Neuronal stem cell (in vitro differentiated cells): ENCODE results near the gene CFAP161.

Source experiments
- DNase-seq: peaks from one replicate; pipeline ENCODE4 v3.0.0-alpha.2; 2013; ENCODE audit warnings: low spot score
- H2AFZ ChIP-seq: one replicate; pipeline ENCODE4 v1.6.1; 2013; ENCODE audit warnings: mild to moderate bottlenecking, low read length, inconsistent platforms
- H2AK5ac ChIP-seq: 2 replicates; pipeline ENCODE4 v1.6.1; 2013; ENCODE audit warnings: low read depth, mild to moderate bottlenecking, inconsistent platforms, low read length, moderate library complexity, mixed read lengths
- H2BK120ac ChIP-seq: 2 replicates; pipeline ENCODE4 v1.6.1; 2013; ENCODE audit warnings: low read depth, mild to moderate bottlenecking, inconsistent platforms, low read length, moderate library complexity, mixed read lengths
- H2BK12ac ChIP-seq: one replicate; pipeline ENCODE4 v1.6.1; 2013; ENCODE audit warnings: low read length, inconsistent platforms
- H2BK15ac ChIP-seq: 2 replicates; pipeline ENCODE4 v1.6.1; 2013; ENCODE audit warnings: mild to moderate bottlenecking, low read length, inconsistent platforms, mixed read lengths
- H2BK5ac ChIP-seq: one replicate; pipeline ENCODE4 v1.6.1; 2013; ENCODE audit warnings: inconsistent platforms, mild to moderate bottlenecking, low read length, moderate library complexity
- H3K14ac ChIP-seq: one replicate; pipeline ENCODE4 v1.6.1; 2013; ENCODE audit warnings: low read length, inconsistent platforms
- H3K18ac ChIP-seq: 2 replicates; pipeline ENCODE4 v1.6.1; 2013; ENCODE audit warnings: low read length, inconsistent platforms
- H3K23ac ChIP-seq: 2 replicates; pipeline ENCODE4 v1.6.1; 2013; ENCODE audit warnings: low read depth, mild to moderate bottlenecking, mixed read lengths, low read length, inconsistent platforms; ENCODE audit not compliant: poor library complexity
- H3K27ac ChIP-seq: replicated peaks from 3 replicates; pipeline ENCODE4 v1.5.1; 2013; ENCODE audit warnings: low read length, inconsistent platforms
- H3K27me3 ChIP-seq, 3 experiments: 2 replicates each; pipeline ENCODE4 v1.6.1; 2013; ENCODE audit warnings: low read length in 3 of 3, mild to moderate bottlenecking in 2 of 3, inconsistent platforms in 1 of 3, low read depth in 1 of 3, mixed read lengths in 1 of 3, moderate library complexity in 1 of 3; ENCODE audit not compliant: control insufficient read depth in 3 of 3, insufficient read depth in 3 of 3
- H3K36me3 ChIP-seq, 2 donors: replicated peaks in 1 of 2; 2 replicates each; pipeline ENCODE4 v1.6.1; 2013; ENCODE audit warnings: low read length in 2 of 2; ENCODE audit not compliant: control insufficient read depth in 2 of 2, insufficient read depth in 2 of 2
- H3K4ac ChIP-seq: 2 replicates; pipeline ENCODE4 v1.6.1; 2013; ENCODE audit warnings: inconsistent platforms, mild to moderate bottlenecking, low read length, moderate library complexity
- H3K4me1 ChIP-seq, 2 donors: 1 replicate in 1 of 2; 2 replicates in 1 of 2; pipeline ENCODE4 v1.6.1; 2013; ENCODE audit warnings: low read length in 2 of 2, low read depth in 1 of 2; ENCODE audit not compliant: control insufficient read depth in 2 of 2, insufficient read depth in 1 of 2
- H3K4me2 ChIP-seq: one replicate; pipeline ENCODE4 v1.6.1; 2013; ENCODE audit warnings: mild to moderate bottlenecking, low read length, inconsistent platforms; ENCODE audit not compliant: insufficient read depth, poor library complexity, severe bottlenecking
- H3K4me3 ChIP-seq, 2 donors: 2 replicates each; pipeline ENCODE4 v1.5.1; 2013; ENCODE audit warnings: low read length in 2 of 2, mild to moderate bottlenecking in 2 of 2, inconsistent platforms in 1 of 2, moderate library complexity in 1 of 2
- H3K79me1 ChIP-seq: one replicate; pipeline ENCODE4 v1.6.1; 2013; ENCODE audit warnings: low read depth, mild to moderate bottlenecking, inconsistent platforms, low read length, moderate library complexity
- H3K9ac ChIP-seq: one replicate; pipeline ENCODE4 v1.6.1; 2013; ENCODE audit warnings: mild to moderate bottlenecking, low read depth, low read length, inconsistent platforms; ENCODE audit not compliant: poor library complexity
- H3K9me3 ChIP-seq, 2 donors: replicated peaks in 1 of 2; 2 replicates each; pipeline versions ENCODE3 to v1.6.1; 2013; ENCODE audit warnings: low read length in 2 of 2, mild to moderate bottlenecking in 2 of 2, inconsistent platforms in 1 of 2, low read depth in 1 of 2, mixed read lengths in 1 of 2, moderate library complexity in 1 of 2; ENCODE audit not compliant: control insufficient read depth in 2 of 2, insufficient read depth in 1 of 2
- H4K8ac ChIP-seq: one replicate; pipeline ENCODE4 v1.6.1; 2013; ENCODE audit warnings: low read depth, mild to moderate bottlenecking, inconsistent platforms, low read length, moderate library complexity
- H4K91ac ChIP-seq: one replicate; pipeline ENCODE4 v1.6.1; 2013; ENCODE audit warnings: low read length, low read depth, mild to moderate bottlenecking, inconsistent platforms; ENCODE audit not compliant: poor library complexity
- WGBS, 2 donors: extraction: QIAGEN DNeasy Blood & Tissue Kit; methylation state at CpG; one replicate each; pipeline ENCODE4 v1.1.7; 2013; ENCODE audit warnings: missing lambda C conversion rate in 2 of 2, mixed read lengths in 1 of 2; ENCODE audit not compliant: insufficient read length in 2 of 2, insufficient replicate concordance in 1 of 2; ENCODE audit errors: extremely low coverage in 2 of 2; 5-methylcytosine and 5-hydroxymethylcytosine counted together

The CFAP161 gene

GRCh38 chr15:81166636-81167305 is 32.7 kb downstream of the CFAP161 start:
- H3K18ac ChIP-seq, result no peak overlapping the region
- no peaks in the 10 kb centered on the region for H3K4me1 ChIP-seq
- H2BK120ac ChIP-seq, result no peak overlapping the region
- no peaks in the 10 kb centered on the region for H3K36me3 ChIP-seq
- no peak overlapping the region for H2AK5ac ChIP-seq
- no peak overlapping the region for H3K23ac ChIP-seq
- H3K27ac ChIP-seq, result no peak overlapping the region
- H3K14ac ChIP-seq, result no peak overlapping the region
- H4K8ac ChIP-seq, result no peak overlapping the region
- H2BK5ac ChIP-seq, result no peak overlapping the region
- no peak overlapping the region for H3K4me2 ChIP-seq
- DNase-seq, result no peak
- H2AFZ ChIP-seq, result no peak overlapping the region
- peaks cover 0 to 2% (median 0%) of the 10 kb centered on the region in 3 experiments for H3K27me3 ChIP-seq
- no peak overlapping the region for H3K4ac ChIP-seq
- no peak overlapping the region for H4K91ac ChIP-seq
- no peak overlapping the region for H3K4me3 ChIP-seq
- peaks cover 0 to 3% of the 10 kb centered on the region in 2 donors for H3K9me3 ChIP-seq
- H2BK15ac ChIP-seq, result no peak overlapping the region
- no peaks in the 10 kb centered on the region for H3K79me1 ChIP-seq
- WGBS, 2 donors, result no CpG with 5 or more reads among the region's 3 CpGs
- no peak overlapping the region for H2BK12ac ChIP-seq
- H3K9ac ChIP-seq, result no peak overlapping the region

DNA sequence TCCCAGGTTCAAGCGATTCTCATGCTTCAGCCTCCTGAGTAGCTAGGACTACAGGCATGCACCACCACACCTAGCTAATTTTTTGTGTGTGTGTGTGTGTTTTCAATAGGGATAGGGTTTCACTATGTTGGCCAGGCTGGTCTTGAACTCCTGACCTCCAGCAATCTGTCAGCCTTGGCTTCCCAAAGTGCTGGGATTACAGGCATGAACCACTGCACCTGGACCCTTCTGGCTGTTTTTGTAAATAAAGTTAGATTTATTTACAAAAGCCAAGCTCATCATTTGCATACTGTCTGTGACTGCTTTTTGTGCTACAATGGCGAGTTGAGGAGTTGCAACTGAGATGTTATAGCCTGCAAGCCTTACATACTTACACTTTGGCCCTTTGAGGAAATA is 34.1 kb downstream of the CFAP161 start:
- no peak overlapping the region for H2BK120ac ChIP-seq
- no peak overlapping the region for H2AK5ac ChIP-seq
- no peak overlapping the region for H3K23ac ChIP-seq
- no peak overlapping the region for H3K9ac ChIP-seq
- H3K9me3 ChIP-seq, result peaks cover 0 to 3% of the 10 kb centered on the region in 2 donors
- peaks cover 0 to 2% (median 0%) of the 10 kb centered on the region in 3 experiments for H3K27me3 ChIP-seq
- no peak overlapping the region for H3K27ac ChIP-seq
- H3K4me2 ChIP-seq, result no peak overlapping the region
- no peak overlapping the region for H3K14ac ChIP-seq
- no peak overlapping the region for H2BK5ac ChIP-seq
- H3K79me1 ChIP-seq, result no peaks in the 10 kb centered on the region
- no peak overlapping the region for H3K4ac ChIP-seq
- no peak overlapping the region for H3K18ac ChIP-seq
- no peak overlapping the region for H2BK15ac ChIP-seq
- H4K8ac ChIP-seq, result no peak overlapping the region
- H2BK12ac ChIP-seq, result no peak overlapping the region
- no peak overlapping the region for H3K4me3 ChIP-seq
- H2AFZ ChIP-seq, result no peak overlapping the region
- no peak overlapping the region for H4K91ac ChIP-seq
- WGBS, 2 donors, result no CpG with 5 or more reads among the region's 2 CpGs
- no peaks in the 10 kb centered on the region for H3K36me3 ChIP-seq
- H3K4me1 ChIP-seq, result no peaks in the 10 kb centered on the region
- no peak for DNase-seq

- no peak overlapping the region for H3K14ac ChIP-seq
- WGBS, 2 donors, result no CpG with 5 or more reads among the region's 2 CpGs
- DNase-seq, result no peak
Measured at GRCh38 chr15:81168644-81169043, 34.6 kb downstream of the CFAP161 start.

GRCh38 chr15:81170511-81170910 is 36.4 kb downstream of the CFAP161 start:
- H2AK5ac ChIP-seq, result no peak overlapping the region
- H3K27me3 ChIP-seq, result peaks cover 0 to 2% (median 0%) of the 10 kb centered on the region in 3 experiments
- no peaks in the 10 kb centered on the region for H3K36me3 ChIP-seq
- peaks cover 0 to 5% of the 10 kb centered on the region in 2 donors for H3K4me1 ChIP-seq
- no peak overlapping the region for H2BK15ac ChIP-seq
- no peak overlapping the region for H3K4me2 ChIP-seq
- H3K27ac ChIP-seq, result no peak overlapping the region
- no peak overlapping the region for H2AFZ ChIP-seq
- WGBS, 2 donors, result no CpG with 5 or more reads among the region's 3 CpGs
- no peak overlapping the region for H2BK5ac ChIP-seq
- no peak for DNase-seq
- no peak overlapping the region for H2BK12ac ChIP-seq
- H4K91ac ChIP-seq, result no peak overlapping the region
- H3K4ac ChIP-seq, result no peak overlapping the region
- no peak overlapping the region for H2BK120ac ChIP-seq
- no peak overlapping the region for H4K8ac ChIP-seq
- no peak overlapping the region for H3K9ac ChIP-seq
- H3K79me1 ChIP-seq, result no peaks in the 10 kb centered on the region
- no peak overlapping the region for H3K14ac ChIP-seq
- no peak overlapping the region for H3K4me3 ChIP-seq
- no peak overlapping the region for H3K18ac ChIP-seq
- peaks cover 0 to 5% of the 10 kb centered on the region in 2 donors for H3K9me3 ChIP-seq
- no peak overlapping the region for H3K23ac ChIP-seq

More at GRCh38 chr15:81168644-81169043, 34.6 kb downstream of the CFAP161 start:
- no peaks in the 10 kb centered on the region for H3K79me1 ChIP-seq
- H2BK5ac ChIP-seq, result no peak overlapping the region
- no peak overlapping the region for H3K4ac ChIP-seq
- H3K36me3 ChIP-seq, result no peaks in the 10 kb centered on the region
- H2AK5ac ChIP-seq, result no peak overlapping the region
- no peak overlapping the region for H3K4me2 ChIP-seq
- no peak overlapping the region for H3K18ac ChIP-seq
- no peak overlapping the region for H3K4me3 ChIP-seq
- H4K91ac ChIP-seq, result no peak overlapping the region
- no peak overlapping the region for H4K8ac ChIP-seq
- H3K4me1 ChIP-seq, result no peaks in the 10 kb centered on the region
- H2BK120ac ChIP-seq, result no peak overlapping the region
- H3K27me3 ChIP-seq, result peaks cover 0 to 2% (median 0%) of the 10 kb centered on the region in 3 experiments
- H2BK15ac ChIP-seq, result no peak overlapping the region
- no peak overlapping the region for H2AFZ ChIP-seq
- no peak overlapping the region for H2BK12ac ChIP-seq
- H3K27ac ChIP-seq, result no peak overlapping the region
- H3K9ac ChIP-seq, result no peak overlapping the region
- no peak overlapping the region for H3K23ac ChIP-seq
- H3K9me3 ChIP-seq, result peaks cover 0 to 3% of the 10 kb centered on the region in 2 donors
